Measurements from ENCODE around the gene CDHR3.

Gene CDHR3

GRCh38 chr7:105990727-105991453 is 27.8 kb downstream of the CDHR3 start:
- DNase-seq: no peak

DNA sequence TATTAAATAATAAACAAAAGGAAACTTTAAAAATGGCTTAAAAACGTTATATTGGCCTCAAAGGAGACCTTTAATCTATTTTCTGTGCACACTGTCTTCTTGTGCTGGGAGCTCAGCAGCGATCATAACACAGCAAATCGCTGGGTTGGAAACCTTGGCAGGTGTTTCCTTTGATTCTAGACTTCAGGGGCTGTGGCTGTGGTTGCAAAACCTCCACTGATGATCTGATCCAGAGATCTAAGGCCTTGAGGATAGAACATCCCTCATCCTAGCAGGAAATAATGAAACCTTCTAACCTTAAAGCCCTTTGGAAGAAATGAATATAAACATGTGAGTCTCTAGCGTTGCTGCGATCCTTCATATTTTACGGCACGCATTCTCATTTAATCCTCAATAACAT is 29.8 kb downstream of the CDHR3 start:
- no peaks in the 10 kb centered on the region for H3K36me3 Mint-ChIP-seq (ENCODE audit: low read depth)
- no peak overlapping the region for H3K27ac Mint-ChIP-seq
- peaks cover 13% of the 10 kb centered on the region for H3K27me3 Mint-ChIP-seq (ENCODE audit: low read depth, poor library complexity)
- TF ChIP-seq CTCF (IDR thresholded peaks at IDR 0.05): no peak
- H3K4me1 Mint-ChIP-seq: peaks cover 58% of the 10 kb centered on the region
- no peak for DNase-seq
- no peaks in the 10 kb centered on the region for H3K9me3 Mint-ChIP-seq
- H3K4me3 Mint-ChIP-seq: no peak overlapping the region

More at GRCh38 chr7:105990727-105991453, 27.8 kb downstream of the CDHR3 start:
- no peak overlapping the region for H3K27ac Mint-ChIP-seq
- no peak for TF ChIP-seq CTCF (IDR thresholded peaks at IDR 0.05)
- H3K36me3 Mint-ChIP-seq (ENCODE audit: low read depth): no peaks in the 10 kb centered on the region
- H3K4me1 Mint-ChIP-seq: peaks cover 63% of the 10 kb centered on the region
- H3K9me3 Mint-ChIP-seq: no peaks in the 10 kb centered on the region
- no peak overlapping the region for H3K4me3 Mint-ChIP-seq
- H3K27me3 Mint-ChIP-seq (ENCODE audit: low read depth, poor library complexity): peaks cover 13% of the 10 kb centered on the region

DNA sequence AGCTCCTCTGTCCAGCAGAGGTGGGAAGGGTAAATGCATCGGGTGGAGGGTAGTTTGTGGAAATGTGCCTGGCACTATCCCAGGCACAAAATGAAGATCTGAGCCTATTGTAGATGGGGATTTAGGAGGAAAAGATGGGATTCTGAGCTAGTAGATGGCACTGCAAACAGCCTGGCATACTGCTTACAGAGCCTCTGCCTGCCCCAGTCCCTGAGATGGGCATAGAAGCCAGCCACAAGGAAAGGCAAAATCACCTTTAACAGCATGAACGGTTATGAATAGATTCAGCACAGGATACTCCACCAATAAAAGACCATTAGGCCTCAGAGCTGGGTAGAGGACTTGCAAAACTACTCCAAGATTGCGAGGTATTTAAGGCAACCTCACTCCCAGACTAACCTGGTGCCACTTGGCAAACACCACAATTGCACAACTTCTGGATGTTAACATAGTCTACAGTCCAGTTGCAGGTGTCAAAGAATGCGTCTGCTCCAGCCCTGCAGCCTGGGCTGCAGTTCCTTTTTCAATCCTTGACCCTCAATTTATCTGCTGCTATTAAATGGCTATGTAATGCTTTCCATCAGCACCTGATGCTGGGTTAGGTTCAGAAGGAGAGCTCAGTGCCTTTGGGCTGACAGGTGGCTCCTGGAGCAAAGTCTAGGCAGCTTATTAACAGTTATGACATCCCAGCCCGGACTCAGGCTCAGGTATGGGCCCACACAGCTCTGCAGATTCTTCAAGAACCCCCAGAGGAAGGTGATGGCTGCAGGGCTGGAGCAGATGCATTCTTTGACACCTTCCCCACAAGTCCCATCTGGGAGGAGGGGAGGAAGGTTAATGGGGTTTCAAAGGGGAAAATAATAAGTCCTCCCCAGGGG is 34.0 kb downstream of the CDHR3 start:
- no peak overlapping the region for H3K4me3 Mint-ChIP-seq
- H3K27me3 Mint-ChIP-seq (ENCODE audit: low read depth, poor library complexity): peaks cover 6% of the 10 kb centered on the region
- peaks cover 37% of the 10 kb centered on the region for H3K4me1 Mint-ChIP-seq
- no peak for TF ChIP-seq CTCF (IDR thresholded peaks at IDR 0.05)
- no peaks in the 10 kb centered on the region for H3K36me3 Mint-ChIP-seq (ENCODE audit: low read depth)
- H3K9me3 Mint-ChIP-seq: no peaks in the 10 kb centered on the region
- no peak overlapping the region for H3K27ac Mint-ChIP-seq
- DNase-seq: no peak

DNA sequence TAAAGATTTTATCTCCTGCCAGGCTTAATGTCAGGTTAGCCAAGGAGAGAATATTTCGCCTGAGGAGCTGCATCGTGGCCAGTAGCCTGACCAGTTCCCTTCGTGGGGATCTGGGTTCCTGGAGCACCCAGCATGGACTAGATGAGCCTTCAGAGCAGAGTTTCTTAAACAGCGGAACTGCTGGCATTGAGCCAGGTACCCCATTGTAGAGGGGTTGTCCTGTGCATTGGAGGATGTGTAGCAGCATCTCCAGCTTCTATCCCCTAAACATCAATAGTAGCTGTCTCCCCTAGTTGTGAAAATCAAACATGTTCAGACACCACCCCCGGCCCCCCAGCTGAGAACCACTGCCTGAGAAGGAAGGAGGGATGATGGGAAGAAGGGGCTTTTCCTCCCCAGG is 36.2 kb downstream of the CDHR3 start:
- TF ChIP-seq CTCF (IDR thresholded peaks at IDR 0.05): no peak
- Mint-ChIP-seq H3K4me1 (peaks cover 39% of the 10 kb centered on the region), H3K36me3 (ENCODE audit: low read depth) (no peaks in the 10 kb centered on the region), H3K9me3 (no peaks in the 10 kb centered on the region), H3K27me3 (ENCODE audit: low read depth, poor library complexity) (peaks cover 2% of the 10 kb centered on the region), H3K4me3 (no peak overlapping the region), H3K27ac (no peak overlapping the region)
- DNase-seq: no peak

- no peak for DNase-seq
- Mint-ChIP-seq H3K4me3 (no peak overlapping the region), H3K4me1 (peaks cover 37% of the 10 kb centered on the region), H3K36me3 (ENCODE audit: low read depth) (peaks cover 12% of the 10 kb centered on the region), H3K27ac (no peak overlapping the region), H3K27me3 (ENCODE audit: low read depth, poor library complexity) (peaks cover 4% of the 10 kb centered on the region), H3K9me3 (peaks cover 15% of the 10 kb centered on the region)
- no peak for TF ChIP-seq CTCF (IDR thresholded peaks at IDR 0.05)
Measured at GRCh38 chr7:106001196-106001595, 38.1 kb downstream of the CDHR3 start.
